HG03039 (cell line): Measurements from ENCODE around the gene GRM7.

ENCODE experiments used
- ATAC-seq: cut with Tn5 transposase; IDR thresholded peaks from one replicate; pipeline ENCODE4 v1.9.1; 2021; ENCODE audit warnings: mild to moderate bottlenecking, moderate library complexity; ENCODE audit not compliant: unreplicated experiment

GRM7 gene

DNA sequence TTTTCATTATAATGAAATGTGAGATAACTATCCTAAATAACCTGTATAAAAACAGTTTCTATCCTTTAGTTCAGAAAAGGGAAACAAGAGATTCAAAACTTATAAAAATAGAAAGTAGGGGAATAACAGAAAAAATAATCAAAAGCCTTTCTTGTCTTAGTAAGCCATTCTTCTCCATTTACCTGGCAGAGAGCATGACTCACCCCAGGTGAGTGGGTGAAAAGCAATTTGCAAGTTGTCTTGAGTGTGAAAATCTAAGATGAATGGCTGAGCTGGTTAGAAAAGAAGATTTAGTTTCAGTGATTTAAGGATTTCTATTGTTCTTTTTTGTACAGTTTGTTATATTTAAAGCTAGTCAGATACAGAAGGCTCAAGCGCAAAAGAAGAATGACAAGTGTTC, 702.0 kb downstream of the GRM7 start:
- ATAC-seq: no peak

DNA sequence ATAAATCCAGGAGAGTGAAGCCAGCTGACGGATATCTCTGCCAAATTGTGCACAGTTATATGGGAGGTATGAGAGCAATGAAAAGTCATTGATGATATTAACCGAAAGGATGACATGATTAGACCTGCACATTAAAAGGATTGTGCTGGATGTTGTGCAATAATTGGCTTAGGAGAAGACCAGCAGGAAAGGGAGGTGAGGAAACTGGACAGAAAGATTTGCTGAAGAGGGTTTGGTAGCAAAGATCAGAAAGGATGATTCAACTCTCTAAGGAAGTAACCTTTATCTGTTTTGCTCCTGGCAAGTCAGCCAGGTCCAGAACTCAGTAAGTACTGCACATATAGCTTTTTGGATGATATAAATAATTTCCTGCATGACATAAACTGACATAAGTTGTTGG, 704.7 kb downstream of the GRM7 start:
- ATAC-seq: no peak

DNA sequence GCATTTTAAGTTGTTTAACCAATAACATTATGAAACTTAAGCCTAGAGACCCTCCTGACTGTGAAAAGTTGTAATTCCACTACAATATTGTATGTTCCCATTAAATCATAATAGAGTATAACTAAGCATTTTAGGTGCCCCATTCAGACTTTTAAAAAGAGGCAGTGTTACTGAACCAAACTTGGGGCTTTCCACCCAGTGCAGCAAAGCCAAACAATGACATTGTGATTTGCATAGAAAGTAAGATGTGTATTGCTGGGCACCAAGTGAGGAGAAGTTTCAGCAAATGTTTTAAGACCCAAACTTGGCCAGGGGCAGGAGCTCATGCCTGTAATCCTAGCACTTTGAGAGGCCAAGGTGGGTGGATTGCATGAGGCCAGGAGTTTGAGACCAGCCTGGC, 706.2 kb downstream of the GRM7 start:
- ATAC-seq: no peak

DNA sequence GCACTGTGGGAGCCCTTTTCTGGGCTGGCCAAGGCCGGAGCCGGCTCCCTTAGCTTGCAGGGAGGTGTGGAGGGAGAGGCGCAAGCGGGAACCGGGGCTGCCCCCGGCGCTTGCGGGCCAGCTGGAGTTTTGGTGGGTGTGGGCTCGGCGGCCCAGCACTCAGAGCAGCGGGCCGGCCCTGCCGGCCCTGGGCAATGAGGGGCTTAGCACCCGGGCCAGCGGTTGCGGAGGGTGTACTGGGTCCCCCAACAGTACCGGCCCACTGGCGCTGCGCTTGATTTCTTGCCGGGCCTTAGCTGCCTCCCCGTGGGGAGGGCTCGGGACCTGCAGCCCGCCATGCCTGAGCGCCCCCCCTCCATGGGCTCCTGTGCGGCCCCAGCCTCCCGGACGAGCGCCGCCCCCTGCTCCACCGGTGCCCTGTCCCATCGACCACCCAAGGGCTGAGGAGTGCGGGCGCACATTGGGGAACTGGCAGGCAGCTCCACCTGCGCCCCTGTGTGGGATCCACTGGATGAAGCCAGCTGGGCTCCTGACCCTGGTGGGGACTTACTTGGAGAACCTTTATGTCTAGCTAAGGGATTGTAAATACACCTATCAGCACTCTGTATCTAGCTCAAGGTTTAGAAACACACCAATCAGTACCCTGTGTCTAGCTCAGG, 707.7 kb downstream of the GRM7 start:
- no peak for ATAC-seq

DNA sequence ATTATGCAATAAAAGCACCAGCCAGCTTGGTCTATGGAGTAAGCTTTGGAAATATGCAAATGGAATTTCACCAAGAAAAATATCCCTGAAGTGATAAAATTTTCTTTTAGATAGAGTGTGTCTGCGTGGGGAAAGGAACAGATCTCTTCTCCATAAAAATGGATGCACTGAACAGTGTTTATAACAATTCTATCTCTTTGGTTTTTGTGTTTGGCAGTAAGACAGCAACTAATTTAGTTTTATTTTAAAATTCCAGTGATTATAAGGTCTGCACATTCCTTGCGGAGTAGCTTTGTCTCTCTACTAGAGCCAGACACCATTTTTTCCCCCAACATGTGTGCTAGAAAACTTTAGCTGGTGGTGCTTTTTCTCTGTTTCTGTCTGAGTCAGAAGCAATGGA, 712.4 kb downstream of the GRM7 start:
- ATAC-seq: no peak

DNA sequence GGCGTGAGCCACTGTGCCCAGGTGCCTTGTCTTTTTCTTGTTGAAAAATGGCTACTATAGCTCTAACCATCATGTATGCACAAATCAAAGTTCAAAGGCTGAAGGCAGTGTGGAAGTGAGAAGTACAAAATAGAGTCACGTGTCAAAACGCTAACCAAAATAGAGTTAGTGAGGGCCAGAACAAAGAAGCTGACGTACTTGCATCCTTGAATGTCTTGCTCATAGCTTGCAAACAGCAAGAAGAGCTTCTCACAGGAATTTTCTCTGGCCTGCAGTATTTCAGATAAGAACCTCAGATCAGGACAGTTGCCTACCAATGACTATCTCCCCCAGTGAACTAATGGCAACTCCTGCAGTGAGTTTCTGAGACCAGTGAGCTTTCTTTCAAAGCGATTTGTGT, 713.5 kb downstream of the GRM7 start:
- no peak for ATAC-seq

DNA sequence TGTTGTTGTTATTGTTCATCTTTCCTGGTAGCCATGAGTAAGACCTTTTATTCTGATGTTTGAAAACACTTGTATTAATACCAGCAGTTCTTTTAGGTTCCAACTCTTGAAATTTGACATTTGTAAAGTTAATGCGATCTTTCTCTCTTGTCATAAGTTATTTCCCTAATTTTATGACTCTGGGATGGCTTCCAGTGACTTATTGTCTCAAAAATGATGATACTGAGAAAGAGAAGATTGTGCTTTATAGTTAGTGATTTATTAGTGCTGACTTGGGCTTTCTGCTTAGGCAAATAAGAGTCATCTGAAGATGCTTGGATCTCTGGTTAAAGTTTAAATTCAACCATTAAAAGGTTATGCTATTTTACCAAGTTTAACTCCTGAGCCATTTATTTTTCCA, 715.2 kb downstream of the GRM7 start:
- no peak for ATAC-seq

DNA sequence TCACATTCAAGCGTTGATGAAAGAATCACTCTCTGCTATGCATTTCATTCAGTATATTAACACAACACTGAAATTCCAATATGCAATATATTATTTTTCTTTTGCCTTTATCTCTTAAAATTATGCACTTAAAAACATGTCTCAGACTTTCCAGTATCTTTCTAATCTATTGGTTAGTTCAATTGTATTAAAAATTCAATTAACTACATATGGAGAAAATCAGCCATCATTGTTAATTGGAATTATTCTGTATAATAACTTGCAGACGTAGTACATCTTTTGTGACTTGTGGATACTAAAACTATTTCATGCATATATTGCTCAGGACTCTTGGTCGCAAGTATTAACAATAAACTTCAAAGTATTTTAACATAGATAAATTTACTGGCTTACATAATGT, 715.6 kb downstream of the GRM7 start:
- ATAC-seq: no peak

DNA sequence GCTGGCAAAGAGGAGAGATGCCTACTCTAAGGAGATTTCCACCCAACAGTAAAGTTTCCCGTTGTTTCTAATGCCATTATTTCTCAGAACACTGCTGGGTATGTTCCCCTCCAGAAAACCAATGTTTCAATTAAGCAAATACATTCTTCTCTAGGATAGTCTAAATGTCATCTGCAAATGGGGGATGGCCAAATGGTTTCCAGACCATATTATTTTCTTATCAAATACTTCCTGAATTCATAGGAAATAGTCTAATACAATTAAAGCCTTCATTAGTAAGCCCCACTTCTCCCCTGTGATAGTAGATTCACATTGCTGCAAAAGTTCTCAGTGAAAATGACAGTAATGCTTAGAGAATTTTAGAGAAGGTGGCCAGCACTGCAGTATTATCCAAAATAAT, 716.6 kb downstream of the GRM7 start:
- ATAC-seq: no peak

DNA sequence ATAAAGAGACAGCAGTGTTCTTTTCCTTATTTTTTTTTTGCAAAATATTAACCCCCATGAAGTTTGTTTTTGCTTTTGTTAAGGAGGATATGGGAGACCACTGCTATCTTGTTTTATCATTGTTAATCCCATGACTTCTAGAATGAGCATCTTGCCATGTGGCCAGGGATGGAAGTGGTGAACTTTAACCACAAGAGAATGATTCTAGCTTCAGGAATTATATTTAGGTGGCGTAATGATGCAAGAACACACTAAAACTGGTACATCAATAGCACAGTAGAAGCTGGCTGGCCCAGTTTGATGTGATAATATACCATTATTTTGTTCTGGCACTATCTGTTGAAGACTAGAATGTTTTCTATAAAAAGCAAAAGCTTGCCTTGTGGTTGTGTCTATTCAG, 720.9 kb downstream of the GRM7 start:
- ATAC-seq: no peak

DNA sequence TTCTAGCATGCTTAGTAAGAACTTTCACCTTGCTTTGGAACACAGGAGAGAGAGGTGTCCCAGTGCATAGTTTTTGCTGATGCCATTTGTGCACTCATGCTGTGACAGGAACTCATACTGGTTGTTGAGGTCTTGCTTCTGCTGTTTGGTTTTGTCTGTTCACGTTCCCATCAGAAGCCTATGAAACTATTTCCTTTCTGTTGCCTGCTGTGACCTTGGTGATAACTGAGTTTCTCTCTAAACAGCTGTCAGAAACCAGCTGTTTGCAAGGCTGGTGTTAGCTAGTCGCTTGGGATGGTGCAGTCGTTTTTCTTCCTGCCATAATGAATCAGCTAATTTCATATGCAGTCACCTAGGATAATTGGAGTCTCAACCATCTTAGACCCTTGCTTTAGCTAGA, 724.1 kb downstream of the GRM7 start:
- no peak for ATAC-seq

DNA sequence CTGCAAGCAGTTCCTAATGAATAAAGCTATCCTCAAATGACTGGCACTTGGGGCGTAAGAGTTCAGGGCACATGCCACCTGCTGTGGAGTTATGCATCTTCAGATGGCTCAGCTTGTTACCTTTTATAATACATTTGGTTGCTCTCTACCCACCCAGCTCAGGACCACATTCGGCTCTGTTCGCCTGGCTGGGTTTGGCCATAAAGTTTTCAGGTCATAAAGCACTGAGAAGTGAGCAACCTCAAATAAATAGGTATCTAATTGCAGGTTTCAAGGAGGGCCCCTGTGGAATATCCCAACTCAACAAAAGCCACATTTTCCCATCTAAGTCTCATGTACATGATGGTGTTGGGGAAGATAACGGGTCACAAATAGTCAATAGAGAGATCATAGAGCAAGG, 727.3 kb downstream of the GRM7 start:
- ATAC-seq: no peak

DNA sequence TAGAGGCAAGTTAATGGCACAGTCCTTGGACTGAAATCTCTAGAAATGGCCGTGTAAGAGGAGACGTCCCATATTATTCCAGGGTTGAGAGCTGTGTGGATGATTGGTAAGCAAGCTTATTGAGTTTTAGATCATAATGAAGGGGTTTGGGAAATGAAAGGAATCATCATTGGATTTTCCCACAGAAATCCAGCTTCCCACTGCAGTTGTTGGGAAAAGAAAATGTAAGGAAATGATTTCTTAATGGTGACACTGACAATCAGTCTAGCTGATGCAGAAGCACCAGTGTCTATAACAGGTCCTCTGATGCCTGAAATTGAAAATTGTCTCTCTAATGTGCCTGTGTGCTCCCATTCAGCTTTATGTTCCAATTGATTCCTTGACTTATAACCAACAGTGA, 728.6 kb downstream of the GRM7 start:
- no peak for ATAC-seq

DNA sequence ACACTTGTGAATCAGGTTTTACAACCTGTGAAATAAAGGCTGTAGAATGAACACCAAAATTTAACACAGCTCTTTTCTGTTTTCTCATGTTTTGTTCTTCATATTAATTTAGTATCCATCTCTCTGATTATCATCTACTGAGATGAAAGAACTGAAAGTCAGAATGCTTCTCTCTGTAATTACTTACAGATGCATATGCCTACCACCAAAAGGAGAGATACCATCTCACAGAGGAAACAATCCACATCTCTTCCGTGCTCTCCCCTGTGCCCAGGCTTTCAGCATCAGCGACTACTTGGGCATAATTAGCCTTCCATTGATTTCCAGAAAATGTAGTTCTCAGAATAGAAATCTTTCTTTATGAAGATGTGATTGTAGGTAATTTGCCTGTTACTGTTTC, 741.4 kb downstream of the GRM7 start:
- ATAC-seq: no peak

DNA sequence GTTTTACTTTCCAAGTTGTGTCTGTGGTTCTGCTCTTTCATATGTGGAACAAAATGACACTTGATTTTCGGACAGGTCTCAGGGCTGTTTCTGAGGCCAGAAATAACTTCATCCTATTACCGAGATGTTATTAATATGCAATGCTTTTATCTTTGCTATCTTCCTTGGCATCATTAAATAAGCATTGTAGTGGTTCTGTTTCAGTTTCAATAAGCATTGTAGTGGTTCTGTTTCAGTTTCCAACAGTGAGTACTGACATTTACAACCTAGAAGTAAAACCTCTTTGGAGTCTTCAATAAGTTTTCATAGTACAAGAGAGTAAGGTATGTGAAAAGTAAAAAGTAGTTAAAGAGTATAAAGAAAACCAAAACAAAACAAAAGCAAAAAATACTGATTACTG, 746.2 kb downstream of the GRM7 start:
- no peak for ATAC-seq

DNA sequence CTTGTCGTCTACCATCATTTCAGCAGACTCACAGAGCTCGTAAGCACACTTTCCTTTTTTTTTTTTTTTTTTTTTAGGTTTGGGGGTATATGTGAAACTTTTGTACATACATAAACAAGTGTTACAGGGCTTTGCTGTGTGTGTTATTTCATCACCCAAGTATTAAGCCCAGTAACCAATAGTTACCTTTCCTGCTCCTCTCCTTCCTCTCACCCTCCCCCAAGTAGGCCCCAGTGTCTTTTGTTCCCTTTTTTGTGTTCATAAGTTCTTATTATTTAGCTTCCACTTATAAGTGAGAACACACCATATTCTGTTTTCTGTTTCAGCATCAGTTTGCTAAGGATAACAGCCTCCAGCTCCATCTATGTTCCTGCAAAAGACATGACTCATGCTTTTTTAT, 746.8 kb downstream of the GRM7 start:
- no peak for ATAC-seq

DNA sequence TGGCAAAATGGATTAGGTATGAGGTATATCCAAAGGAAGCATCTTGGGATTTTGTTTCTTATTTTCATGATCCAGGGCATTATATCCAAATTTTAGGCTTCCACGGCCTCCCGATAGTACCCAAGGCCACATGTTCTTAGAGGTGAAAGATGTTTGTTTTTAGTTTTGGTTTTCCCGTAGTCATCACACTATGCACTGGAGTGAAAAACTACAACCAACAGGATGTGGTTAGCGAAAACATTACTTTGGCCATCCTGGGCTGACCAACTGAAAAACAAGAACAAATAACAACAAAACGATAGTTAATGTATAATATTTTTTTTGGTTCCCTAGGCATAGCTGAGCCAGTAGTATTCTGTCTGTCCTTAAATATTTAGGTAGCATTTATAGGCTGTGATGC, 749.7 kb downstream of the GRM7 start:
- no peak for ATAC-seq

DNA sequence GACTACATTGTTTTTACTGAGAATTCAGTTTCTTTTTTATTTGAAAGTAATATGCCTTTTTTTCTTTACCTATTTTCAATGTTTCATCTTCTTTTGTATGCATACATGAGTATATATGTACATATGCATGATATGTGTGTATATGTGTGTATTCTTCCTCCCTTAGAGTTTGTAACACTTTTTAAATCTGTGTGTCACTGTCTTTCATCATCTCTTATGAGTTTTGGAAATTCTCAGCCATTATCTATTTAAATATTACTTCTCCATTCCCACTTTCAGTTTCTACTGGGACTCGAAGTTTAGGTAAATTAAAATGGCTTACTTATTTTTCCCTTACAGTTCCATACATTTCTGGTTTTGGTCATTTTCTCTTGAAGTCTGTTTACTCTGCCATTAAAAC, 754.1 kb downstream of the GRM7 start:
- ATAC-seq: no peak

DNA sequence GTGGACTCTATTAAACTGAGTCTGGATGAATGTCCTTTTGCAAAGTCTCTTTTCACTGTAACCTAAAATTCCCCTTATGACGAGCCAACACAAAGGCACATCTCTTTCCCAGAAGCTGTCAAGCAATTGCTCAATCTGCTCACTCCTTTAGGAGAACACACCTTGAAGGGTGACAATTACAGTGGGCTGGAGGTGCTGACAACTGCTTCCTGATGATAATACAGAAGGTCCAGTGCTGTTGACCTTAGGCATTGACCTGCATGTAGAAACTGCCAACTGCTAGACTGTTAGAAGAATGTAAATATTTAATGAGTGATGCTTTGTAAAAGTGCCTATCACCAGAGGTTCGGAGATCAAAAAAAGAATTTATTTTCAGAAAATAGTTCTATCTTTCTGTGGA, 757.7 kb downstream of the GRM7 start:
- no peak for ATAC-seq

DNA sequence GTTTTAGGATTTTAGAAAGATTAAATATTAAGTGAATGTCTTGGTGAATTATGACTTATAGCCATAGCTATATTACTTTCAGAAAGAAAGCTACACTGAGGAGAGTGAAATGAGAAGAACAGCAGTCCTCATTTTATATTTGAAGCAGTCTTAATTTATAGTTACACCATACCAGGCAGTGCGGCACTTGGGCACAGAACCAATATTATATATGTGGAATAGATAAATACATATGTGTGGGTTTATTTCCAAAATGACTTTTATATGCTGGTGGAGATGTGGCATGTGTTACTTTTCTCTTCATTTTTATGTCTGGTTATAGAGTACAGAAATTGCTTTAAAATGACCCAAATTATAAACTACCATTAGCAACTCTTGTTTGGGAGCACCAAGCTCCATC, 759.5 kb downstream of the GRM7 start:
- no peak for ATAC-seq

DNA sequence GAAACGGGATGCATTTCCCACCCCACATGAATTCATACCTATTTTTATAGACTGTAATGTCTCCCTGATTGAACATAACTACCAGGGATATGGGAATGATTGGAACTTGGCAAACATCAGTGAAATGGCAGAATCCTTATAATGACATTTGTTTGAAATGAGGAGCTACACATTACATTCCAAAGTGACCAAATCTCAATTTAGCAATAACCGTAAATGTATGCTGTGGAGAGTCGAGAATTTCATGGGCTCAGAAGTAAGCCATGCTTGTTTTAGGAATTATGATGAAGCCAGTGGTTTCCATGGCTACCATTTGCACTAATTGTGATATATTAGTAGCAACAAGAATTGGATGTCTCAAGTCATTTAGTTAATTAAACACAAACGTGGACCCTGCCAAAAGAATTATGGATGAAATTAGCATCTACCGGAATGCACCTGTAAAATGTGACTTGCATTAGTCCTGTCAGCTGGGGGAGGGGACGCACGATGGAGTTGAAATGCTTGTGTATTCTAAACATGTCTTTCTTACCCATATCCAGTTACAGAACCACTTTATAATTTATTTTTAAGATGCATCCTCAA, 760.2 kb downstream of the GRM7 start:
- ATAC-seq: no peak

DNA sequence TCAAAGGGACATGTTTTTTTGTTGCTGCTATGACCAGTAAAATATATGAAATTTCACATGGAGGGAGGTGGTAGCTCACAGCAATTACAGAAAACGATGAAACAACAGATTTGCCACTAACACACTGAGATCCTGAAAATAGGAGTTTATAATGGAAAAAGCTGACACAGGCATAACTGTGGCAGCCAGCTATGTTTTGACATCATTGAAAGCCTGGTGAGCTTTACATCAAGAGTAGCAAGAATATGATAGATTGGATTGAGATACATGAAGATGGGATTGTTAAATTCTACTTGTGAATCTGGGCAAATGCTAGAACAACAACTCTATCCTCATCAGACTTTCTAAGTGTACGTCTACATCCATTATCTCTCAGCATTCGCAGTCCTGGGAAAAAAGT, 760.7 kb downstream of the GRM7 start:
- no peak for ATAC-seq

DNA sequence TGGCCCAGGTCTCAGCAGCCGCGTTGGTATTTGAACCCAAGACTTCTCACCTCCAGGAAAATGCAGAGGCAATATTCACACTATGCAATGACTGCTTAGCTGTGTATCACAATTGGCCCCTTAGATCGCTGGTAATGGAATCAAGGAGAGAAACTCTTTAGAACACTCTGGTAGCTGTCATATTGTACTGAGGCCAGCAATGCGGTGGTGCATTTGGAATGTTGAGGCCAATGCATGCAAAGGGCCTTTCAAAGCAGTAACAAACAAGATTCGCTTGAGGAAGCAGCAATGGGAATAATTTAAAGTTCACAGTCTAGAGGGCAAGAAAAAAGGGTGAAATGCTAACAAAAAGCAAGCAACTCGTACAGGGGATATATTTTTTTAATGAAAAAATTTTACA, 764.1 kb downstream of the GRM7 start:
- ATAC-seq: no peak
